A673 (cell line): ENCODE measurements around the gene HACE1.

Experiments used
- CTCF ChIP-seq: fragments of 300-800, 200-600 bp; sonication (generic); conservative IDR thresholded peaks from 2 replicates; pipeline ENCODE4 v1.5.1; 2017; ENCODE audit warnings: low read depth, mild to moderate bottlenecking, antibody characterized with exemption, low read length, moderate library complexity, mixed read lengths
- EZH2 ChIP-seq: fragments of 200-600 bp; sonication (generic); IDR thresholded peaks from 2 replicates; pipeline ENCODE4 v1.6.1; 2017; ENCODE audit warnings: borderline replicate concordance, low read depth, mild to moderate bottlenecking, mixed read lengths, antibody characterized with exemption, low read length; ENCODE audit not compliant: poor library complexity, severe bottlenecking

- TF ChIP-seq EZH2, result no peak
- TF ChIP-seq CTCF, result no peak
These were observed 160.0 kb downstream of the HACE1 start for GRCh38 chr6:104699593-104700329.
